ENCODE results near the gene KIF6.

DNA sequence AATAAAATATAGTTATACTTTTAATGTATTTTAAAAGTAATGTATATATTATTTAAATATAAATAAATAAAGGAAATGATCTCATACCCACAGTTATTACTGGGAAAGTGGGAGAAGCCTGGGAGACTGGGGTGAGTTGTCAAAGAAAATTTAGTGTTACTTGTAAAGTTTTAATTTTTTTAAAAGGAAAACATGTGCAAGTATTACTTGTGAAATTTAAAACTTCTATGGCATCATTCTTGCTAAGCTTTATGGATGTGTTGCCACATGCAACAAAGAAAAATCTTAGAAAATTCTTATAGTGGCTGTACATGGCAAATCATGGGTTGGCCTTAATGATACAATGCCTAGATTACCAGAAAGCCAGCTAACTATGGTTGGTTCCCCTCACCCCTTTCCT, 208.7 kb downstream of the KIF6 start:
- TF ChIP-seq, protein P1, sequence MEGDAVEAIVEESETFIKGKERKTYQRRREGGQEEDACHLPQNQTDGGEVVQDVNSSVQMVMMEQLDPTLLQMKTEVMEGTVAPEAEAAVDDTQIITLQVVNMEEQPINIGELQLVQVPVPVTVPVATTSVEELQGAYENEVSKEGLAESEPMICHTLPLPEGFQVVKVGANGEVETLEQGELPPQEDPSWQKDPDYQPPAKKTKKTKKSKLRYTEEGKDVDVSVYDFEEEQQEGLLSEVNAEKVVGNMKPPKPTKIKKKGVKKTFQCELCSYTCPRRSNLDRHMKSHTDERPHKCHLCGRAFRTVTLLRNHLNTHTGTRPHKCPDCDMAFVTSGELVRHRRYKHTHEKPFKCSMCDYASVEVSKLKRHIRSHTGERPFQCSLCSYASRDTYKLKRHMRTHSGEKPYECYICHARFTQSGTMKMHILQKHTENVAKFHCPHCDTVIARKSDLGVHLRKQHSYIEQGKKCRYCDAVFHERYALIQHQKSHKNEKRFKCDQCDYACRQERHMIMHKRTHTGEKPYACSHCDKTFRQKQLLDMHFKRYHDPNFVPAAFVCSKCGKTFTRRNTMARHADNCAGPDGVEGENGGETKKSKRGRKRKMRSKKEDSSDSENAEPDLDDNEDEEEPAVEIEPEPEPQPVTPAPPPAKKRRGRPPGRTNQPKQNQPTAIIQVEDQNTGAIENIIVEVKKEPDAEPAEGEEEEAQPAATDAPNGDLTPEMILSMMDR (IDR thresholded peaks at IDR 0.05; ENCODE audit: low read length) = no peak
- TF ChIP-seq EZH2 (IDR thresholded peaks at IDR 0.05; ENCODE audit: borderline replicate concordance, low read length) = no peak

All from OCI-LY1 (cell line).